Endometrial microvascular endothelial cells (primary cell): Measurements from ENCODE around the gene MMP25. TPM values are rescaled to one million over a fixed set of nuclear protein-coding genes. Genes with fewer than 3 reads are reported as not detected.

Experiments used
- in situ Hi-C: cut with HindIII; loops from 2 replicates; pipeline ENCODE4 v1.10.0; 2017; ENCODE audit warnings: low sequenced_read_pairs, low pct_unique_long_range_greater_than_20kb; ENCODE audit errors: inconsistent ontology term
- total RNA-seq: library from RNA; depleted of rRNA; stranded (reverse); fragments of >200 nt; gene quantifications from one replicate; pipeline ENCODE4 v1.2.3, GENCODE V29; 2015; ENCODE audit errors: inconsistent ontology term

The MMP25 gene
- total RNA-seq: not detected

DNA sequence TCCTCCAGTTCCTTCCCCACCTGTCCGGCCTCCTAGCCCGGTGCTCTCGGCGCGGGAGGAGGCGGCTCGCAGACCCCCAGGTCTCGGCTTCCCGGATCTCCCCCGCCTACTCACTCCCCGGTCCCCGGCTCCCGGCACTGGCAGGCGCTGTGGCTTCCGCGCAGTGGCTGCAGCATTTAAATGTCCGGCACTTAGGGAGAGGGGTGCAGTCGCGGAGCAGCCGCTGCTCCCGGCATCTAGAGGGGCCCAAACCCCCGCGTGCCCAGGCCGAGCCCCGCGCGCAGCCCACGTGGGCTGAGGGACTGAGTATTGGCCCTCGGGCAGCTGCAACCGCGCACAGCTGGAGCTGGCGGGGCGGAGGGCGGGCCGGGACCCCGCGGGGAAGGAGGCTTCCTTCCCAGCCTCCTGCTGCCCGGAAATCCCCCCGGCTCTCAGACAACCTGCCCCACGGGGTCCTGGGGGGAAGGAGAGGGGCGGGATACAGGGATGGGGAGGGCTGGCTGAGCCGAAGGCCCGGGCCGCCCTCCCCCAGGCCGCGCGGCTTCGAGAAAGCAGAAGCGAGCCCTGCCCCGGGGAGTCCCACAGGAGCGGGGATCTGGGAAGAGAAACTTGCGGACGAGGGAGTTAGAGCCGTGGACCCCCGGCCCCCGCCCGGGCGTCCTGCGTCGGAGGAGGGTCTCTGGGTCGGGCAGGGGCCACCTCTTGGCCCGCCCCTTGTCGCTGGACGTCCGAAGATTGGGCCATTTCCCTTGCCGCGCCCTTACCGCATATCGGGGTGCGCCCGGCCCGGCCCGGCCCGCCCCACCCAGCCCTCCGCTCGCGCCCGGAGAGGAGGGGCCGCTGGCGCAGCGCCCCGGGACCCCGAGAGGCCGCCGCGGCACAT lies at the start of gene MMP25:
TSS of gene MMP25 (plus strand) at position 804 of the 883 bp plus-strand sequence. CDS start 357 bp downstream, outside the sequence.
- in situ Hi-C loops: no loop called here

- in situ Hi-C loops: no loop called here
These were observed 46.4 kb upstream of the MMP25 start for GRCh38 chr16:2999929-3000328.

- in situ Hi-C loops: no loop called here
These were observed 45.8 kb upstream of the MMP25 start for GRCh38 chr16:3000540-3000939.

GRCh38 chr16:3001316-3001715 lies 45.0 kb upstream of the MMP25 start:
- in situ Hi-C loops: no loop called here

- in situ Hi-C loops: no loop called here
These were observed 42.6 kb upstream of the MMP25 start for GRCh38 chr16:3003582-3004270.

- in situ Hi-C loops: no loop called here
These were observed 42.0 kb upstream of the MMP25 start for GRCh38 chr16:3004319-3004718.

GRCh38 chr16:3004781-3005284 lies 41.5 kb upstream of the MMP25 start:
- in situ Hi-C loops: no loop called here

- in situ Hi-C loops: no loop called here
These were observed 39.1 kb upstream of the MMP25 start for GRCh38 chr16:3007059-3007956.

DNA sequence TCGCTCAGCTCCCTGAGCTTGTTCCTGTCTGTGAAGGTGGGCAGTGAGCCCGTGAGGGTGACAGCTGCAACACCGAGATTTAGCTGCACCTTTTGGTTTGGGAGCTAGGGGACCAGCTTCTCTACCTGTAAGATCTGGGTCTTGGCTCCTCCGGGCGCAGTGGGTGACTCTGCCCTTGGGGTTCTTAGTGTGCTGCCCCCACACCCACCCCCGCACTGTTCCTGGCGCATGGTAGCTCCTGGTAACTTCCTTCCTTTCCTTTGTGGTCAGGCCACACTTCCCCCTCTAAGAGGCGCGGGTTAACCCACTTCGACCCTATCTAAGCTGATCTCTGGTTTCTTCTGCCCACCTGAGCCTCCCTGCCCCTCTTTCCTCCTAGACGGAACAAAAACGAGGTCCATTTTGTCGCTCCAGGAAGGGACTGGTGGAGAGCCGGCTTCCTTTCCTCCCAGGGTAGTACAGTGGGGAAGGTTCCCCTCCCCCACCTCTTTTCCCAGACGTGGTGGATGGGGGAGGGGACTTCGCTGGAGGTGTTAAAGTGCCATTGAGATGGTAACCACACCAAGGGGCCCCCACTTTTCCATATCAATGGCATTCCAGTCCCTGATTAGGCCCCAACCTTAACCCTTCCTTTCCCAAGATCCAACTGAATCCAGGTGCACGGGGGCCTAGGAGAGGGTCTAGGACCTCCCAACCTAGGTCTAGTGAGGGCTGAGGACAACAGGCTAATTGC lies 38.2 kb upstream of the MMP25 start:
- in situ Hi-C loops: no loop called here

- in situ Hi-C loops: no loop called here
These were observed 37.7 kb upstream of the MMP25 start for GRCh38 chr16:3008690-3009037.

DNA sequence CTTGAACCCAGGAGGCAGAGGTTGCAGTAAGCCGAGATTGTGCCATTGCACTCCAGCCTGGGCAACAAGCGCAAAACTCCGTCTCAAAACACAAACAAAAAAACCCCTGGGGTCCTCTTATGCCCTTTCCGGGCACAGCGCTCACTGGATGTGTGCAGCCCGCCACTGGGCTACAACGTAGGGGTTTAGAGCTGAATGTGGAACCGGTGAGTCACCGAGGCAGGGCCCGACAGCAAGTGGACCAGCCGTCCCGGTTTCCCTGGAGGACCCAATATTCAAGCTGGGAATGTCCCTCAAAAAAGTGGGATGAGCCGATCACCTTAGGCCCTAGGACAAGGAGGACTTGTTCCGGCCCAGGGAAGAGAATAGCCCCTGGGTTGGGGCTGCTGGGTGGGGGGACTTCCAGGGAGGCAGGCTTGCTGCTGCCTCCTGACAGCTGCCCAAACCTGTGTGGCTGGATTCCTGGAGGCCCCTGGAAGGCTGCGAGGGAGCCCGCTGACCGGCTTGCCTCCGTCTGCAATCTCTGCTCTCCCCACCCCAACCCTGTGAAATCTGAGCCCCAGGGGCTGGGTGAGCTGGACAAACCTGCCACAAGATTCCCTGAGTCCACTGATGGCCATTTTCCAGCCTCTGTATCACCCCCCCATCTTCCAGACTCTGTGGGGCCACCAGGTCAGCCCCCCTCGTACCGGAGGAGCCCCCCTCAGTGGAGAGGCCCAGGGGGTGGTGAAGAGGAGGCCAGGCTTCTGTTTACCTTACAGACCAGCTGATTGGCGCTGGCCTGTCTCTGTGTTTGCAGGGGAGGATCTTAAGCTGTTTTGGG lies 36.6 kb upstream of the MMP25 start:
- in situ Hi-C loops: no loop called here

DNA sequence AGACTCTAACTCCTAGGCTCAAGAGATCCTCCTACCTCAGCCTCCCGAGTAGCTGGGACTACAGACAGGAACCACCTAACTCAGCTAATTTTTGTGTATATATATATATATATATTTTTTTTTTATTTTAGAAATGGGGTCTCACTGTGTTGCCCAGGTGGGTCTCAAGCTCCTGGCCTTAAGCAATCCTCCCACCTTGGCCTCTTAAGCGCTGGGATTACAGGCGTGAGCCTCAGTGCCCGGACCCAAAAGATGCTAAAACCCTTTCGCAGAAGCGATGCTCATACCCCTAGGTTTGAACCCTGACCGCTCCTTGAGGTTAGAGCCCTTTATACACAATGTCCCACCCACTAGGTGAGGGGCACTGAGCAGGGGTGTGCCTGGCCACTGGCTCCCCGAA lies 35.9 kb upstream of the MMP25 start:
- in situ Hi-C loops: no loop called here

GRCh38 chr16:3012246-3012645 lies 34.1 kb upstream of the MMP25 start:
- in situ Hi-C loops: no loop called here

DNA sequence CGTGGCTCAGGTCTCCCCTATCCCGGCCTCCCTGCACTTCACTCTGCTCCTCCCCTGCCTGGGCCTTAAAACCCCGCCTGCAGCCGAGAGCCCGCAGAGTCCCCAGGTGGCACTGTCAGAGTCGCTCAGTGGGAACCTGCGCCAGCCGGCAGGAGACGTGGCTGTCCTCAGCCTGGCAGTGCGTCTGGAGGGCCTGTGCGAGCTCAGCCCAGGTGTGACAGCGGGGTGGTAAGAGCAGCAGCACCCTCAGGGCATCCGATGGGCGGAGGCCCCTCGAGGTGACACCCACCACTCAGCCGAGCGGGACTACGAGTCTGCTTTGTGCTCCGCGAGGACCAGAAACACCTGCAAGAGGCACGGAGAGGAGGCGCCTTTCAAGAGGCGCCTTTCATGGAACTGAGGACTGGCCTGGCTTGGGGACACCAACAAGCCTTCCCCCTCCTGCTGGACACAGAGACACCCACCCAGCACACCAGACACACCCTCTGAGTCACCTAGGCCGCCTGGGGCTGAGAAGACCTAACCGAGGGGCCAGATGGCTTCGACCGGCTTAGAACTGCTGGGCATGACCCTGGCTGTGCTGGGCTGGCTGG lies 33.4 kb upstream of the MMP25 start, which contains the start of gene CLDN9:
TSS of gene CLDN9 (plus strand) at position 96 of the 593 bp plus-strand sequence. CDS start at position 536, 440 bp downstream.
- in situ Hi-C loops: no loop called here

GRCh38 chr16:3013491-3013951 lies 32.8 kb upstream of the MMP25 start:
- in situ Hi-C loops: no loop called here

DNA sequence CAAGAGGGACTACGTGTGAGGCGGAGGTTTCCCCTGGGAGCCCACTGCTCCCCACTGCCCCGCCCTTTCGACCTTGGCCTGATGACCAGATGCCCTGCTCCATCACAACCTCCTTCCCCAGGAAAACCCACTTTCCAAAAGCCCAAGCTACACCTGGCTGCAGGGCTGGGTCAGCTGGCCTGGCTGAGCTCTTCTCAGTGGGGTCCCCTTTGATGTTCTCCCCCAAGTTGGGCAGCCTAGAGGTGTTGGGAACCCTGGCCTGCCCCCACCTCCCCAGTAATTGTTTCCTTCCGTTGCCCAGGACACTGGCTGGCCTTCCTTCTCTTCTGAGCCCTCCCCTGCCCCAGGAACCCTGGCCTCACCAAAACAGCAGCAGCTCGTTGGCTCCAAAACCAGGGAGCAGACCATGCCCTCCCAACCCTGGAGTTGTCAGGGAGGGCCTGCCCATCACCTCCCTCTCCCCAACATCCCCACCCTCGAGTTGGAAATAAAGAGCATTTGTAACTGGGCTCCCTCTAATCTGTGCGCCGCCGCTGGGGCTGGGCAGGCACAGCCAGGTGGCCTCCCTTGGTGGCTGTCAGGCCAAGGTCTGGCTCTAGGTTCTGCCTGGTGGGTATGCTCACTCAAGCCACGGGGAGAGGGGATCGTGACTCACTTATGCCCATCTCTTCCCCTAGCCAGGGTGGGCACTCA lies 32.2 kb upstream of the MMP25 start:
- in situ Hi-C loops: no loop called here

DNA sequence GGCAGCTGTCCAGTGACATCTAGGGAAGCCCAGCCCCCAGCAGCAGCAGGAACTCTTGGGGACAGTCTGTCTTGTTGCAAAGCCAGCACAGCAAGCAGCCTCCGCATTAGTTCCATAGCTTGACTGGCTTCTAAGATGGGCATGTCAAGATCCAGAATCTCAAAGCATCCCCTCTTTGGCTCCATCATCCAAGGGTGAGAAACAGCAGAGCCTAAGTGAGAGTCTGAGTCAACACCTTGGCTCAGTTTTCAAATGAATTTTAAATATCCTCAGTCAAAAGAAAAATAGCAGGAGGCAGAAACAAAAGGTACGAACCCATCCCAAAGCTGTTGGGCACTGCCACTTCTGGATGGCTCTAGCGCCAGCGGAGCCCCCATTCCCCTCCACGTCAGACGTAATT lies 31.4 kb upstream of the MMP25 start:
- in situ Hi-C loops: no loop called here
